GM12801 (cell line): ENCODE results near the gene MINDY4.

Experiments
- CTCF ChIP-seq: IDR thresholded peaks from one replicate; pipeline ENCODE4 v1.5.1; 2011; ENCODE audit warnings: control low read depth; ENCODE audit not compliant: insufficient read length; ENCODE audit errors: extremely low read depth

Gene MINDY4

GRCh38 chr7:30848121-30848855, 77.1 kb downstream of the MINDY4 start:
- no peak for TF ChIP-seq CTCF

- TF ChIP-seq CTCF: no peak
These were observed 78.3 kb downstream of the MINDY4 start for GRCh38 chr7:30849565-30849964.

- no peak for TF ChIP-seq CTCF
These were observed 79.2 kb downstream of the MINDY4 start for GRCh38 chr7:30850426-30850825.

GRCh38 chr7:30851651-30852307, 80.6 kb downstream of the MINDY4 start:
- TF ChIP-seq CTCF: no peak

- no peak for TF ChIP-seq CTCF
These were observed 81.1 kb downstream of the MINDY4 start for GRCh38 chr7:30852308-30852684.

GRCh38 chr7:30852744-30853288, 81.6 kb downstream of the MINDY4 start:
- TF ChIP-seq CTCF: no peak

GRCh38 chr7:30853576-30853975, 82.4 kb downstream of the MINDY4 start:
- TF ChIP-seq CTCF: no peak
